Endothelial cell of umbilical vein (primary cell): Measurements from ENCODE around the gene HES3. TPM values are rescaled to one million over a fixed set of nuclear protein-coding genes. Genes with fewer than 3 reads are reported as not detected.

Experiments
- BruUV-seq: library from RNA; stranded (reverse); fragments of 400-500 nt; replicated peaks from 2 replicates; lab custom pipeline; 2021; lab: Mats Ljungman, UMichigan
- CTCF ChIA-PET: fragments of 300-600, 350-600 bp; sonication (Branson Sonifier 250); formaldehyde crosslinking; loops from one replicate; lab custom pipeline; 2021; ENCODE audit warnings: antibody characterized with exemption, inconsistent platforms; lab: Charles Lee
- POLR2A ChIA-PET: fragments of 300-600, 350-600 bp; sonication (Branson Sonifier 250); formaldehyde crosslinking; loops from one replicate; lab custom pipeline; 2021; ENCODE audit warnings: antibody characterized with exemption, inconsistent platforms; lab: Charles Lee
- DNase-seq: peaks from one replicate; pipeline ENCODE4 v3.0.0-alpha.2; 2011; ENCODE audit warnings: low read depth, low spot score
- FAIRE-seq: peaks from 2 replicates; lab custom pipeline; 2011; peaks lifted over from hg19 to GRCh38; lab: Jason Lieb, UNC
- H2AFZ ChIP-seq: 2 replicates; pipeline ENCODE4 v1.6.0; 2012; ENCODE audit warnings: low read depth, low read length, control low read depth, inconsistent platforms
- H3K27ac ChIP-seq: 2 replicates; pipeline ENCODE4 v1.5.1; 2011; ENCODE audit warnings: low read depth, mild to moderate bottlenecking, control low read depth, low read length, moderate library complexity; ENCODE audit not compliant: insufficient read depth
- H3K27me3 ChIP-seq, 2 experiments: 2 replicates each; pipeline versions ENCODE4 v1.6.0 to v1.6.1; 2011; ENCODE audit warnings: low read length in 2 of 2, mixed read lengths in 1 of 2; ENCODE audit not compliant: control insufficient read depth in 2 of 2, insufficient read depth in 2 of 2
- H3K36me3 ChIP-seq, 2 experiments: 2 replicates in 1 of 2; 3 replicates in 1 of 2; pipeline ENCODE4 v1.5.1; 2011; ENCODE audit warnings: low read length in 2 of 2, mild to moderate bottlenecking in 1 of 2, moderate library complexity in 1 of 2; ENCODE audit not compliant: control insufficient read depth in 2 of 2, insufficient read depth in 2 of 2; ENCODE audit errors: extremely low read depth in 1 of 2
- H3K4me1 ChIP-seq: 3 replicates; pipeline ENCODE4 v1.5.1; 2011; ENCODE audit warnings: mild to moderate bottlenecking, low read length; ENCODE audit not compliant: control insufficient read depth, insufficient read depth; ENCODE audit errors: extremely low read depth
- H3K4me2 ChIP-seq: 2 replicates; pipeline ENCODE4 v1.6.1; 2011; ENCODE audit warnings: low read length, control low read depth, mixed read lengths; ENCODE audit not compliant: insufficient read depth
- H3K4me3 ChIP-seq, 3 experiments: fragments of 200-600 bp in 1 of 3; sonication (generic), shearing (Covaris generic) in 1 of 3; replicated peaks in 1 of 3; 2 replicates each; pipeline ENCODE4 v1.5.1; 2011 to 2016; ENCODE audit warnings: control low read depth in 3 of 3, low read length in 3 of 3, mild to moderate bottlenecking in 2 of 3, inconsistent platforms in 1 of 3, low read depth in 1 of 3, moderate library complexity in 1 of 3; ENCODE audit not compliant: insufficient read depth in 1 of 3
- H3K79me2 ChIP-seq: 2 replicates; pipeline ENCODE4 v1.6.0; 2012; ENCODE audit warnings: low read length, inconsistent platforms; ENCODE audit not compliant: control insufficient read depth, insufficient read depth
- H3K9ac ChIP-seq: replicated peaks from 2 replicates; pipeline ENCODE3; 2011; ENCODE audit warnings: low read length, control low read depth; ENCODE audit not compliant: insufficient read depth; ENCODE audit errors: extremely low read depth
- H3K9me1 ChIP-seq: replicated peaks from 3 replicates; pipeline ENCODE4 v1.6.0; 2011; ENCODE audit warnings: mild to moderate bottlenecking, low read length; ENCODE audit not compliant: control insufficient read depth, insufficient read depth; ENCODE audit errors: extremely low read depth
- H3K9me3 ChIP-seq: replicated peaks from 2 replicates; pipeline ENCODE4 v1.5.1; 2012; ENCODE audit warnings: low read length, inconsistent platforms; ENCODE audit not compliant: control insufficient read depth, insufficient read depth
- H4K20me1 ChIP-seq: replicated peaks from 2 replicates; pipeline ENCODE3; 2011; ENCODE audit warnings: mild to moderate bottlenecking, low read length; ENCODE audit not compliant: control insufficient read depth, insufficient read depth; ENCODE audit errors: extremely low read depth
- FOS ChIP-seq: IDR thresholded peaks from 2 replicates; pipeline ENCODE4 v1.6.1; 2011; ENCODE audit warnings: mild to moderate bottlenecking, low read length, moderate library complexity, borderline replicate concordance; ENCODE audit not compliant: insufficient read depth
- GATA2 ChIP-seq: IDR thresholded peaks from 2 replicates; pipeline ENCODE4 v1.7.0; 2011; ENCODE audit warnings: low read depth, mild to moderate bottlenecking, moderate library complexity, mixed read lengths, low read length; ENCODE audit not compliant: insufficient read length, insufficient read depth
- JUN ChIP-seq: IDR thresholded peaks from 2 replicates; pipeline ENCODE4 v1.6.1; 2011; ENCODE audit warnings: borderline replicate concordance, low read depth; ENCODE audit not compliant: insufficient read length, insufficient read depth
- MYC ChIP-seq: IDR thresholded peaks from one replicate; pipeline ENCODE4 v1.6.1; 2011; ENCODE audit warnings: mild to moderate bottlenecking, low read depth, low read length
- POLR2A ChIP-seq: IDR thresholded peaks from 2 replicates; pipeline ENCODE4 v1.6.1; 2012; ENCODE audit warnings: low read depth, mild to moderate bottlenecking, control low read depth, low read length
- POLR2AphosphoS5 ChIP-seq: IDR thresholded peaks from 2 replicates; pipeline ENCODE4 v1.6.1; 2012; ENCODE audit warnings: low read depth, mild to moderate bottlenecking, control low read depth, low read length, moderate library complexity; ENCODE audit not compliant: insufficient read depth
- dilution Hi-C: fragments of 300-500 bp; cut with MboI; formaldehyde crosslinking; loops from one replicate; pipeline ENCODE4 v1.15.0; 2019; ENCODE audit warnings: low sequenced_read_pairs; ENCODE audit not compliant: extremely low pct_ligation_motif_present
- intact Hi-C: fragments of 100-400 bp; cut with micrococcal nuclease; formaldehyde crosslinking; loops from one replicate; pipeline ENCODE4 v1.10.0; 2022
- polyA plus RNA-seq, 4 experiments: library from polyadenylated mRNA; depleted of rRNA in 3 of 4; stranded (reverse) in 3 of 4; unstranded in 1 of 4; fragments of >200 nt; gene quantifications; 2 replicates each; pipeline versions ENCODE4 v1.2.1 to v1.2.3, GENCODE V29; 2011 to 2012; ENCODE audit warnings: missing spikeins in 1 of 4
- total RNA-seq: library from RNA; stranded (reverse); gene quantifications from 2 replicates; pipeline ENCODE4 v1.2.3, GENCODE V29; 2021
- TF ChIP-seq, protein P1 (sequence below): IDR thresholded peaks from 2 replicates; pipeline ENCODE4 v1.6.1; 2011; ENCODE audit not compliant: insufficient read depth, insufficient read length
- TF ChIP-seq, protein P2 (sequence below), 2 donors: IDR thresholded peaks; 1 replicate in 1 of 2; 2 replicates in 1 of 2; pipeline ENCODE4 v1.5.1; 2011; ENCODE audit warnings: low read length in 2 of 2, mild to moderate bottlenecking in 2 of 2, moderate library complexity in 2 of 2, control low read depth in 1 of 2, inconsistent platforms in 1 of 2, low read depth in 1 of 2; ENCODE audit not compliant: insufficient read depth in 1 of 2; ENCODE audit errors: extremely low read depth in 1 of 2

HES3 gene
- total and polyA plus RNA-seq, 2 donors (not counting 3 experiments of a cell fraction or from before 2014, with no cell fraction given) = not detected

DNA sequence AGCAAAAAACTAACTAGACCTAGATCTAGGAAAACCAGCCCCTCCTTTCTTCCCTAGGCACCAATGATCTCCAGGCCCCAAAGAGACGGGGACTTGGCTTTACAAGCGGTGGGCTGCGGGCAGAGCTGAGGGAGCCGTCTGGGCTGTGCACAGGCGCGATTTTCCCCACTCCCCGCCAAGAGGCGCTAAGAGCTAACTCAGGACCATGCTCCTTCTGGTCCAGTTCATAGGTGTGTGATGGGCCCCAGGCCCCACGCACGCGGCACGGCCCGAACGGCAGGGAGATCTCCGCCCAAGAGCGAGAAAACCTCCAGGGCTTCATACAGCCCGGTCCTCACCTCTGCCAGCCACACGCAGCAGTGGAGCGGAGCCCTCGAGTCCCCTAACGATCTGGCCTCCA, 24.4 kb downstream of the HES3 start:
- H3K9me3 ChIP-seq = no peaks in the 10 kb centered on the region
- no peak for FAIRE-seq
- H3K36me3 ChIP-seq = no peaks in the 10 kb centered on the region
- no peak overlapping the region for H2AFZ ChIP-seq
- H3K27ac ChIP-seq = no peak overlapping the region
- ChIA-PET CTCF (interaction anchor here (0.7 to 1.2 kb wide), 3 partner anchors 21 to 76 kb away, joined by 4 to 5 read pairs (median 4); no protein-coding TSS in a partner anchor), POLR2A (no interaction called here)
- H3K9ac ChIP-seq = no peak overlapping the region
- DNase-seq = no peak
- H4K20me1 ChIP-seq = no peaks in the 10 kb centered on the region
- dilution Hi-C loops = no loop called here
- TF ChIP-seq GATA2 (no peak), POLR2AphosphoS5 (no peak), FOS (no peak), POLR2A (no peak), JUN (no peak), MYC (no peak)
- TF ChIP-seq, protein P1, sequence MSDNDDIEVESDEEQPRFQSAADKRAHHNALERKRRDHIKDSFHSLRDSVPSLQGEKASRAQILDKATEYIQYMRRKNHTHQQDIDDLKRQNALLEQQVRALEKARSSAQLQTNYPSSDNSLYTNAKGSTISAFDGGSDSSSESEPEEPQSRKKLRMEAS = no peak
- TF ChIP-seq, protein P2, sequence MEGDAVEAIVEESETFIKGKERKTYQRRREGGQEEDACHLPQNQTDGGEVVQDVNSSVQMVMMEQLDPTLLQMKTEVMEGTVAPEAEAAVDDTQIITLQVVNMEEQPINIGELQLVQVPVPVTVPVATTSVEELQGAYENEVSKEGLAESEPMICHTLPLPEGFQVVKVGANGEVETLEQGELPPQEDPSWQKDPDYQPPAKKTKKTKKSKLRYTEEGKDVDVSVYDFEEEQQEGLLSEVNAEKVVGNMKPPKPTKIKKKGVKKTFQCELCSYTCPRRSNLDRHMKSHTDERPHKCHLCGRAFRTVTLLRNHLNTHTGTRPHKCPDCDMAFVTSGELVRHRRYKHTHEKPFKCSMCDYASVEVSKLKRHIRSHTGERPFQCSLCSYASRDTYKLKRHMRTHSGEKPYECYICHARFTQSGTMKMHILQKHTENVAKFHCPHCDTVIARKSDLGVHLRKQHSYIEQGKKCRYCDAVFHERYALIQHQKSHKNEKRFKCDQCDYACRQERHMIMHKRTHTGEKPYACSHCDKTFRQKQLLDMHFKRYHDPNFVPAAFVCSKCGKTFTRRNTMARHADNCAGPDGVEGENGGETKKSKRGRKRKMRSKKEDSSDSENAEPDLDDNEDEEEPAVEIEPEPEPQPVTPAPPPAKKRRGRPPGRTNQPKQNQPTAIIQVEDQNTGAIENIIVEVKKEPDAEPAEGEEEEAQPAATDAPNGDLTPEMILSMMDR (IDR thresholded peaks at IDR 0.05; ENCODE audit: extremely low read depth in 1 of 2, insufficient read depth in 1 of 2, low read depth in 1 of 2, low read length in 2 of 2) = no peak
- H3K4me1 ChIP-seq = no peaks in the 10 kb centered on the region
- no TSS peak for BruUV-seq
- H3K27me3 ChIP-seq = no peaks in the 10 kb centered on the region
- H3K4me3 ChIP-seq = no peak overlapping the region
- intact Hi-C loops = no loop called here
- H3K9me1 ChIP-seq = no peaks in the 10 kb centered on the region
- H3K79me2 ChIP-seq = no peaks in the 10 kb centered on the region
- no peak overlapping the region for H3K4me2 ChIP-seq
